Activated CD4-positive, alpha-beta T cell treated with anti-CD3 and anti-CD28 coated beads, Interleukin-2, Interleukin-6, amounts not matched to agents 100 ng/mL and 50 ng/mL, durations not matched to agents 16 hours and 8 hours (primary cell): ENCODE data around the gene NRCAM.

Experiments
- DNase-seq: peaks from one replicate; pipeline ENCODE4 v3.0.0-alpha.2; 2020

The NRCAM gene

GRCh38 chr7:108236681-108237415 lies 219.4 kb downstream of the NRCAM start:
- DNase-seq, result no peak

DNA sequence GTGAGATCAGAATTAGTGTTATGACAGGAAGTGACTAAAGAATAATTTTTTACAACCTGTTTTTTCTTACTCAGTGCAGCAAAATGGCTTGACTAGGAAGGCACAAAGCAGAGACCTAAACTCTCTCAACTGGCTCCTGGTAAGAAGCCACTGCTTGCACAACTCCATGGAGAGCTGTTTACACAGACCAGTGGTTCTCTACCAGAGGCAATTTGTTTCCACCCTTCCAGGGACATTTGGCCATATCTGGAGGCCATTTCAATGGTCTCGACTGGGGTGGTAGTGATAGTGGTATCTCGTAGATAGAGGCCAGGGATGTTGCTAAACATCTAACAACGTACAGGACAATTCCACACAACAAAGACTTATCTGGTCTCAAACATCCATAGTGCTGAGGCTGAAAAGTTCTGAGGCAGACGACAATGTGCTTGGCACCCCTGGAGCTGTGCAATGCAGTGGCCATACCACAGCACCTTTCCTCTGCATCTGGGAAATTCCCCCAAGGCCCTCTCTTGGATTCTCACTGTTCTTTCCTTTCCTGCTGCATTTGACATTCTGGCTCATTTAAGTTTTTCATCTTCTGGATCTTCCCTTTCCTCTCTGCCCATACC lies 220.7 kb downstream of the NRCAM start:
- DNase-seq, result no peak

GRCh38 chr7:108234971-108235450 lies 221.2 kb downstream of the NRCAM start:
- no peak for DNase-seq

DNA sequence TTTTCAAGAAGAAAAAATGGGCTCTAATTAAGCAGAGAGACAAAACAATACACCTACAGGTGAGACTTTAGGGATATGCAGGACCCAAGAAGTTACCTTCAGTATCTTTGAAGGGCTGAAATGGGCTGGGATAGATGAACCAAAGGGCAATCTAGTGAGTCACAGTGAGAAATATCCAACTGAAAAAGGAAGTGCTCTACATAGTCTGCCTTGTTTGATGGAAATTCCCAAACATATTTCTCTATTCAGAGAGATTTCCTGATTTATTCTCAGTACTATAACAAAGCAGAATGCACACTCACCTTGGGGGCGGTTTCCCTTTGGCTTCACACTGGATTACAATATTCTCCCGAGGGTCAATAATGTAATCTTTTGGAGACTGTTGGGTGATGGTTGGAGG lies 222.0 kb downstream of the NRCAM start:
- DNase-seq, result no peak

- DNase-seq, result no peak
Observed at GRCh38 chr7:108232076-108232475, 224.2 kb downstream of the NRCAM start.

- no peak for DNase-seq
Observed at GRCh38 chr7:108231221-108231620, 225.0 kb downstream of the NRCAM start.

DNA sequence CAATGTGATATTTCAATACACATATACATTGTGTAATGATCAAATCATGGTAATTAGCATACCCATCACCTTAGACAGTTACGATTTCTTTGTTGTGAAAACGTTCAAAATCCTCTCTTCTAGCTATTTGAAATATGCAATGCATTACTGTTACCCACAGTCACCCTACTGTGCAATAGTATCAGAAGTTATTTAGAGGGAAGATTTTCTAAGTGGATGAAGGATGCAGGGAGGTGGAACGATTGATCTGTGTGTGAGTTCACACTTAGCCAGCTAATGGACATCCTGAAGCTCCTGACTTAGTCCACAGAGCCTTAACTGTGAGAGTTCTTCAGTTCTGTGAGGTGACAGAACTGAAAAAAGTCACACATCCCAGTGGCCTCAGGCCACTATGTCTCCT lies 228.9 kb downstream of the NRCAM start:
- no peak for DNase-seq

- DNase-seq, result no peak
Observed at GRCh38 chr7:108226816-108227299, 229.4 kb downstream of the NRCAM start.

GRCh38 chr7:108225531-108226181 lies 230.6 kb downstream of the NRCAM start:
- DNase-seq, result no peak

DNA sequence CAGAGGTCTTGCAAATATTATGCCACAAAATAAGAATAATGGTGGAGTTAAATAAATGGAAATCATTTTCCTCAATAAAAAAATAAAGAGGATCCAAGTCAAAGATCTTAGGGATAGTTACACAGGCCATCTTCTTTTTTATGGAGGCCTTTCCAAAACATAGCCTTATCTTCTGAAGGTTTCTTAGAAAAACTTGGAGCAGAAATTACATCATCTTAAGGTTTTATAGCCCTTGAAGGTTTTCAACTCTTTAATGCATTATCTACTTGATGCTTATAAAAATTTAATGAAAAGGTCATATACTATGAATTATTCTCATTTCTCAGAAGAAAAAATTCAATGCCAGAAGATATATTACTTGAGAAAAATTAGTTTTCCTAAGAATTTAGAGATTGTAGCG lies 231.8 kb downstream of the NRCAM start:
- DNase-seq, result no peak

GRCh38 chr7:108222236-108222892 lies 233.9 kb downstream of the NRCAM start:
- DNase-seq, result no peak

DNA sequence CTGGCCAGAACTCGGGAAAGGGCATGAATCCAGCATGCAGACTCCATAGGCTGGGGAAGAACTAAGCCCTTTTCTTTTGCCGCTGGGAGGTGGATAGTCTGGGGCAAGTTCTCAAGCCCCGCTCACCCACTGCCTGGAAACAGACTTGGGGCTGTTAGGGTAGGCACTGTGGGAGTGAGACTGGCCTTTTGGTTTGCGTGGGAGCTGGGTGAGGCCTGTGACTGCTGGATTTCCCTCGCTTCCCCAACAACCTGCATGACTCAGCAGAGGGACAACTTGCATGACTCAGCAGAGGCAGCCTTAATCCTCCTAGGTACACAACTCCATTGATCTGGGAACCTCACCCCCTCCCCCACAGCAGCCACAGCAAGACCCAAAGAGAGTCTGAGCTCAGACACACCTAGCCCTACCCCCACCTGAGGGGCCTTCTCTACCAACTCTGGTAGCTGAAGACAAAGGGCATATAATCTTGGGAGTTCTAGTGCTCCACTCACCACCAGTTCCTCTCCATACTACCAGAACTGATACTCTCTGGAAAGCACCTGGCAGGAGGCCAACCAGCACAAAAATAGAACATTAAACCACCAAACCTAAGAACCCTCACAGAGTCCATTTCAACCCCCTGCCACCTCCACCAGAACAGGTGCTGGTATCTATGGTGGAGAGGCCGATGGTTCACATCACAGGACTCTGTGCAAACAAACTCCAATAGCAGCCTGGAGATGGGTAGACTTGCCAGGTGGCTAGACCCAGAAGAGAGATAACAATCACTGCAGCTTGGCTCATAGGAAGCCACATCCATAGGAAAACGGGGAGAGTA lies 244.6 kb downstream of the NRCAM start:
- DNase-seq, result peak; percentile 6

DNA sequence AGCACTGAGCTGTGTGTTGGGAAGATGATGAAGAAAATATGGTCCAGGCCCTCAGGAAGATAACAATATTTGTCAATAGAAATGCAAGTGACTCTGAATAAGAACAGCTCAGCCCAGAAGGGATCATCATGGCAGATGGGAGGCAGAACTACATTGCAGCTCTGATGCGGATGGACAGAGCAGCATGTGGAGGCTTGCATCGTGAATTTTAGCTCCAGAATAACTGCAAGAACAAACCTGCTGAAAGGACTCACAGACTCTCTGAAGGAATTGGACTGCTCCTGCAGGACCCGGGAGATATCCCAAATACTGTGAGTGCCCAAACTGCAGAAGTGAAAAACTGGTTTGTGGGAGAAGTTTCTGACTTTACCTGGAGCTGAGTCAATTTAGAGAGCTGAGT lies 245.4 kb downstream of the NRCAM start:
- no peak for DNase-seq

DNA sequence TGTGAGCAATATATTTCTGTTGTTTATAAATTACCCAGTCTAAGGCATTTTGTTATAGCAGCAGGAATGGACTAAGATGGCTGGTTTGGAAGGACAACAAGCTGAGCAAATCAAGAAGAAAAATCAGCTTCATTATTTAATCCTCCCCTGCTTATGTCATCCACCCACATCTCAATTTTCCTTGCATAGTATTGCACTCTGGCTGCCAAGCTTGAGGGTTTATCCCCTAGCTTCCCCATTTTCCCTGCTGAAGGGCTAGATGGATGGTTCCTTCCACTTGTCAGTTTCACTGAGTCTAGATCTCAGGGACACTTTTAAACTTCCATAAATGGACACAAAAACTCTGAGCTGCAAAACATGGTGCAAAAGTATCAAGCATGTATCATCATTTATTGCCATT lies 250.9 kb downstream of the NRCAM start:
- no peak for DNase-seq

- no peak for DNase-seq
Observed at GRCh38 chr7:108204281-108204796, 251.9 kb downstream of the NRCAM start.

DNA sequence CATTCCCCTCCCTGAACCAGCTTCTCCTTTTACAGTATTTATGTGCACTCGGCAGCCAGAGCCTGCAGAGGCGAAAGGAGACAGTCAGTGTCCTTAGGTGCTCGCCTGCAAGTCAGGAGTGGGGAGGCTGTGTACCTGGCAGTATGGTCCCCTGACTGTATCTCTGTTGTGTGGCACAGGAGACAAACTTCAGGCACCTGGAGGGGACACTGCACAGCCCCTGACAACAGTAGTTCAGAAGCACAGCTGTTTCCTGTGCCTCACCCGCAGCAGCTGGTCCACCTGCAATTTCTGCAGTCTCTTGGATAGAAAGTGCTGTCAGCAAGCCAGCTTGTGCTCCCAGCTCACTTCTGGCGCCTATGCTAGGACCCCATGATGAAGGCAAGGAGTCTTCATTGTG lies 252.7 kb downstream of the NRCAM start:
- no peak for DNase-seq

DNA sequence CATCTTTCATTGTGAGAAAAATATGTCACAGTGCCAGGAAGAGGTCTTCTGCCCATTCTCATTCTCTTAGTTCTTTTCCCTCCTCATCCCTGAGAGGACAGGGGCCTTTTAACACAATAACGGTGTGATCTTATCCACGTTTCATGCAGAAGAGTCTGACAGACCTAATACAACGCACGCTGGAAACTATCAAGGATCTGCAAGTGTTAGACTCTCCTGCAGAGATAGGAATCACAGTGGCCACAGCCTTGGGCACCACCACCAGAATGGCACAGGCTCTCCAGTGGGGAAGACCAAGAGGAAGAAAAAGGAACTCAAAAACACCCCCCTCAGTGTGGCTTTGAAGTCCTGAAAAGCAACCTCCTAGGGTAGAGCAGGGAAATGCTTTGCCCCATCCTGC lies 253.5 kb downstream of the NRCAM start:
- DNase-seq, result no peak

DNA sequence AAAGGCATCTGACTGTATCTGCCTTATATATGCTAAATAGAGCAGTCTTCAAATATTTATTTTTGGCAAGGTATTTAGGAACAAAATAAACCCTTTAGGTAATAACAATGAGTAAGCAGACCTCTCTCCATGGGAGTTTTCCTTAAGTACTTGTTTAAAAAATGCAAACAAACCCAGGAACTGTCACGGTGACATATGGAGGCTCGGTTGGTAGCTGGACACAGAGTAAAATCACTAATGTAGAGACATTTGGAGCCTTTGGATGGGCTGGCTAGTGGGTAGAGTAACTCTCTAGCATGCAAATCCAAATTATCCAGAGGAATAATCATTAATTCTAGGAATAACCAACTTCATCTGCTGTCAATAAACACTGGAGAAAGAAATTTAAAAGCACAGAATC lies 254.5 kb downstream of the NRCAM start:
- no peak for DNase-seq

DNA sequence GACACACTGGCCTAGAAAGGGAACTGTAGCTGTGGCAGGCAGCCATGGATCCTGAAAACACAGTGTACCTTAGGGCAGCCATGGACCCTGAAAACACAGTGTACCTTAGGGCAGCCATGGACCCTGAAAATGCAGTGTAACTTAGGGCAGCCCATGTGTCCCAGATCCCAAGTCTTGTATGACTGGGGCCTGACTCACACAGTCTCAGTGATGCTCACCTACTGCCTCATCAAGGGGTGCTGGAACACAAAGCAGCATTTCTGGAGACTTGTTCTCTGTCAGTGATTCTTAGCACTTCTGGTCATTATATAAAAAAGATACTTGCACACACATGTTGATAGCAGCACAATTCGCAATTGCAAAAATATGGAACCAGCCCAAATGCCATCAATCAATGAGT lies 255.9 kb downstream of the NRCAM start:
- no peak for DNase-seq

- no peak for DNase-seq
Observed at GRCh38 chr7:108197371-108198091, 258.7 kb downstream of the NRCAM start.

GRCh38 chr7:108196004-108196403 lies 260.2 kb downstream of the NRCAM start:
- DNase-seq, result no peak
